H9 (cell line): ENCODE data around the gene CCNY. TPM values are rescaled to one million over a fixed set of nuclear protein-coding genes. Genes with fewer than 3 reads are reported as not detected.

Experiments used
- DNase-seq: peaks from one replicate; pipeline ENCODE4 v3.0.0-alpha.2; 2017
- H2AFZ ChIP-seq: one replicate; pipeline ENCODE4 v1.6.1; 2013; ENCODE audit warnings: mild to moderate bottlenecking, low read length, control low read depth, moderate library complexity
- H2AK5ac ChIP-seq: 2 replicates; pipeline ENCODE4 v1.6.1; 2013; ENCODE audit warnings: low read length, control low read depth, mixed read lengths; ENCODE audit not compliant: insufficient read length
- H2BK120ac ChIP-seq: one replicate; pipeline ENCODE4 v1.6.1; 2013; ENCODE audit warnings: low read depth, mild to moderate bottlenecking, low read length, control low read depth, inconsistent platforms; ENCODE audit not compliant: poor library complexity, severe bottlenecking
- H2BK12ac ChIP-seq: 2 replicates; pipeline ENCODE4 v1.6.1; 2013; ENCODE audit warnings: low read length, control low read depth, mixed read lengths, low read depth; ENCODE audit not compliant: insufficient read length
- H2BK15ac ChIP-seq: 2 replicates; pipeline ENCODE4 v1.6.1; 2013; ENCODE audit warnings: low read depth, low read length, control low read depth
- H2BK20ac ChIP-seq: one replicate; pipeline ENCODE4 v1.6.1; 2013; ENCODE audit warnings: low read depth, mild to moderate bottlenecking, low read length, control low read depth, inconsistent platforms; ENCODE audit not compliant: poor library complexity, severe bottlenecking
- H2BK5ac ChIP-seq: 2 replicates; pipeline ENCODE4 v1.6.1; 2013; ENCODE audit warnings: low read length, control low read depth, mixed read lengths; ENCODE audit not compliant: insufficient read length
- H3K14ac ChIP-seq: 2 replicates; pipeline ENCODE4 v1.6.1; 2013; ENCODE audit warnings: low read length, control low read depth; ENCODE audit not compliant: insufficient read depth
- H3K18ac ChIP-seq: 2 replicates; pipeline ENCODE4 v1.6.1; 2013; ENCODE audit warnings: low read depth, mild to moderate bottlenecking, mixed read lengths, low read length, control low read depth; ENCODE audit not compliant: insufficient read length
- H3K23ac ChIP-seq: 2 replicates; pipeline ENCODE4 v1.6.1; 2013; ENCODE audit warnings: low read length, control low read depth, mixed read lengths, low read depth; ENCODE audit not compliant: insufficient read length
- H3K23me2 ChIP-seq: 2 replicates; pipeline ENCODE4 v1.6.1; 2013; ENCODE audit warnings: low read depth, mild to moderate bottlenecking, mixed read lengths, low read length, control low read depth; ENCODE audit not compliant: insufficient read length, poor library complexity, severe bottlenecking
- H3K27ac ChIP-seq: 2 replicates; pipeline ENCODE4 v1.5.1; 2013; ENCODE audit warnings: low read length, control low read depth, mixed read lengths, low read depth; ENCODE audit not compliant: insufficient read length
- H3K27me3 ChIP-seq: 2 replicates; pipeline ENCODE4 v1.6.1; 2013; ENCODE audit warnings: low read length, control low read depth, inconsistent platforms; ENCODE audit not compliant: insufficient read depth
- H3K4ac ChIP-seq: 2 replicates; pipeline ENCODE4 v1.6.1; 2013; ENCODE audit warnings: low read depth, mild to moderate bottlenecking, control low read depth, inconsistent platforms, low read length, moderate library complexity
- H3K4me1 ChIP-seq: 2 replicates; pipeline ENCODE4 v1.6.1; 2013; ENCODE audit warnings: low read length, control low read depth, inconsistent platforms; ENCODE audit not compliant: insufficient read depth
- H3K4me2 ChIP-seq: 2 replicates; pipeline ENCODE4 v1.6.1; 2013; ENCODE audit warnings: low read length, control low read depth, mixed read lengths; ENCODE audit not compliant: insufficient read length, insufficient read depth
- H3K56ac ChIP-seq: 2 replicates; pipeline ENCODE4 v1.6.1; 2013; ENCODE audit warnings: low read depth, mild to moderate bottlenecking, mixed read lengths, low read length, control low read depth; ENCODE audit not compliant: insufficient read length
- H3K79me1 ChIP-seq: 2 replicates; pipeline ENCODE4 v1.6.1; 2013; ENCODE audit warnings: low read depth, mild to moderate bottlenecking, moderate library complexity, low read length, control low read depth, inconsistent platforms; ENCODE audit not compliant: insufficient read depth, poor library complexity, severe bottlenecking
- H3K79me2 ChIP-seq: 2 replicates; pipeline ENCODE4 v1.6.1; 2013; ENCODE audit warnings: low read length, control low read depth, inconsistent platforms; ENCODE audit not compliant: insufficient read depth
- H3K9ac ChIP-seq: 2 replicates; pipeline ENCODE4 v1.6.1; 2013; ENCODE audit warnings: low read length, control low read depth, mixed read lengths; ENCODE audit not compliant: insufficient read length; ENCODE audit errors: extremely low read depth
- H3K9me3 ChIP-seq: one replicate; pipeline ENCODE4 v1.6.1; 2013; ENCODE audit warnings: low read depth, low read length, inconsistent platforms; ENCODE audit not compliant: control insufficient read depth
- H3T11ph ChIP-seq: one replicate; pipeline ENCODE4 v1.6.1; 2013; ENCODE audit warnings: mild to moderate bottlenecking, low read length, control low read depth, inconsistent platforms
- H4K20me1 ChIP-seq: one replicate; pipeline ENCODE4 v1.6.1; 2013; ENCODE audit not compliant: control insufficient read depth, insufficient read length, insufficient read depth
- H4K5ac ChIP-seq: 2 replicates; pipeline ENCODE4 v1.6.1; 2013; ENCODE audit warnings: low read depth, mild to moderate bottlenecking, mixed read lengths, low read length, control low read depth; ENCODE audit not compliant: insufficient read length
- H4K8ac ChIP-seq: replicated peaks from 2 replicates; pipeline ENCODE4 v1.6.1; 2013; ENCODE audit warnings: low read length, control low read depth, mixed read lengths, low read depth; ENCODE audit not compliant: insufficient read length
- H4K91ac ChIP-seq: 2 replicates; pipeline ENCODE4 v1.6.1; 2013; ENCODE audit warnings: low read depth, mild to moderate bottlenecking, moderate library complexity, mixed read lengths, low read length, control low read depth; ENCODE audit not compliant: insufficient read length
- H3K27ac Mint-ChIP-seq, 3 experiments: 2 replicates in 2 of 3; 3 replicates in 1 of 3; pipeline ENCODE4 v1.8.0; 2020 to 2021; ENCODE audit warnings: mixed read lengths in 3 of 3, mild to moderate bottlenecking in 1 of 3, moderate library complexity in 1 of 3
- H3K27me3 Mint-ChIP-seq: 2 replicates; pipeline ENCODE4 v1.8.0; 2021; ENCODE audit warnings: low read depth, mild to moderate bottlenecking, moderate library complexity, mixed read lengths
- H3K36me3 Mint-ChIP-seq, 3 experiments: 2 replicates in 2 of 3; 3 replicates in 1 of 3; pipeline ENCODE4 v1.8.0; 2020 to 2021; ENCODE audit warnings: low read depth in 3 of 3, mixed read lengths in 3 of 3; ENCODE audit not compliant: insufficient read depth in 1 of 3
- H3K4me1 Mint-ChIP-seq, 2 experiments: 2 replicates each; pipeline ENCODE4 v1.8.0; 2020; ENCODE audit warnings: mixed read lengths in 2 of 2
- H3K4me3 Mint-ChIP-seq, 2 experiments: 2 replicates in 1 of 2; 3 replicates in 1 of 2; pipeline ENCODE4 v1.8.0; 2020 to 2021; ENCODE audit warnings: mild to moderate bottlenecking in 2 of 2, mixed read lengths in 2 of 2, moderate library complexity in 1 of 2
- H3K9me3 Mint-ChIP-seq, 2 experiments: 2 replicates in 1 of 2; 3 replicates in 1 of 2; pipeline ENCODE4 v1.8.0; 2020; ENCODE audit warnings: mild to moderate bottlenecking in 2 of 2, mixed read lengths in 2 of 2, moderate library complexity in 1 of 2
- CTCF ChIP-seq: fragments of 200-600 bp; sonication (generic); conservative IDR thresholded peaks from 3 replicates; pipeline ENCODE4 v1.8.0; 2021; ENCODE audit warnings: antibody characterized with exemption, mild to moderate bottlenecking
- WGBS: extraction: QIAGEN DNeasy Blood & Tissue Kit; methylation state at CpG from one replicate; pipeline ENCODE4 v1.1.7; 2013; ENCODE audit warnings: missing lambda C conversion rate, low lambda C conversion rate, mixed read lengths; ENCODE audit not compliant: insufficient read length; ENCODE audit errors: extremely low coverage; 5-methylcytosine and 5-hydroxymethylcytosine counted together
- total RNA-seq: library from RNA; stranded (reverse); gene quantifications from 2 replicates; pipeline ENCODE4 v1.2.1, GENCODE V29; 2021

Gene CCNY
- total RNA-seq, 1 experiment from 2014 or later, result 62.1 TPM

GRCh38 chr10:35398355-35398754 lies 62.0 kb downstream of the CCNY start:
- H3K27ac Mint-ChIP-seq, result peak overlapping the region in 1 of 3 experiments; percentile 34; a peak in 1 of 7 replicates
- H3K27ac ChIP-seq, result no peak overlapping the region
- no CpG with 5 or more reads among the region's 8 CpGs for WGBS
- no peak for TF ChIP-seq CTCF
- no peak overlapping the region for H3K4ac ChIP-seq
- H2BK5ac ChIP-seq, result no peak overlapping the region
- no peak overlapping the region for H3K14ac ChIP-seq
- no peak overlapping the region for H2BK120ac ChIP-seq
- H2BK20ac ChIP-seq, result no peak overlapping the region
- no peaks in the 10 kb centered on the region for H3K9me3 Mint-ChIP-seq
- no peaks in the 10 kb centered on the region for H3K23me2 ChIP-seq
- no peak overlapping the region for H2AK5ac ChIP-seq
- H3K56ac ChIP-seq, result no peak overlapping the region
- no peaks in the 10 kb centered on the region for H4K20me1 ChIP-seq
- H2AFZ ChIP-seq, result no peak overlapping the region
- H4K91ac ChIP-seq, result no peak overlapping the region
- no peaks in the 10 kb centered on the region for H3K27me3 Mint-ChIP-seq
- H3T11ph ChIP-seq, result no peak overlapping the region
- H2BK15ac ChIP-seq, result no peak overlapping the region
- H3K9me3 ChIP-seq, result no peaks in the 10 kb centered on the region
- H3K36me3 Mint-ChIP-seq, result no peaks in the 10 kb centered on the region; a peak in 1 of 7 replicates
- no peak for DNase-seq
- H3K4me1 ChIP-seq, result peaks cover 25% of the 10 kb centered on the region; the same call in 1 of the 2 replicates
- H3K4me3 Mint-ChIP-seq, result no peak overlapping the region
- H3K4me1 Mint-ChIP-seq, result peaks cover 67 to 70% of the 10 kb centered on the region in 2 experiments
- H3K79me2 ChIP-seq, result peaks cover 17% of the 10 kb centered on the region; the same call in 1 of the 2 replicates
- no peak overlapping the region for H3K9ac ChIP-seq
- H3K4me2 ChIP-seq, result no peak overlapping the region
- H4K5ac ChIP-seq, result no peak overlapping the region
- H3K27me3 ChIP-seq, result no peaks in the 10 kb centered on the region
- H2BK12ac ChIP-seq, result no peak overlapping the region
- H3K79me1 ChIP-seq, result peaks cover 15% of the 10 kb centered on the region
- H4K8ac ChIP-seq, result no peak overlapping the region
- no peak overlapping the region for H3K18ac ChIP-seq
- H3K23ac ChIP-seq, result no peak overlapping the region
